Smooth muscle cell (in vitro differentiated cells): Measurements from ENCODE around the gene AADACL2. TPM values are rescaled to one million over a fixed set of nuclear protein-coding genes. Genes with fewer than 3 reads are reported as not detected.
"Not testable (repeated sequence)": the region's sequence is repeated elsewhere in the genome, so short reads cannot be mapped to it uniquely, and the experiment has no call there.

Experiments used
- DNase-seq: peaks from one replicate; lab custom pipeline; 2025; ENCODE audit not compliant: unreplicated experiment; lab: John Stamatoyannopoulos, UW
- H2AFZ ChIP-seq: fragments of 200-600 bp; sonication (generic); 2 replicates; pipeline ENCODE4 v1.6.0; 2016; ENCODE audit warnings: antibody characterized with exemption, low read depth, mild to moderate bottlenecking
- H3F3A ChIP-seq: fragments of 200-600 bp; sonication (generic); 2 replicates; pipeline ENCODE4 v1.6.0; 2017; ENCODE audit warnings: antibody characterized with exemption, low read depth
- H3K27ac ChIP-seq: fragments of 200-600 bp; sonication (generic); 2 replicates; pipeline ENCODE4 v1.5.1; 2016; ENCODE audit warnings: low read depth, mild to moderate bottlenecking
- H3K27me3 ChIP-seq: fragments of 200-600 bp; sonication (generic); 2 replicates; pipeline ENCODE4 v1.6.1; 2016; ENCODE audit warnings: low read depth, mild to moderate bottlenecking
- H3K36me3 ChIP-seq: fragments of 200-600 bp; sonication (generic); 2 replicates; pipeline ENCODE4 v1.5.1; 2016; ENCODE audit warnings: low read depth
- H3K4me1 ChIP-seq: fragments of 200-600 bp; sonication (generic); 2 replicates; pipeline ENCODE4 v1.5.1; 2016; ENCODE audit warnings: low read depth
- H3K4me2 ChIP-seq: fragments of 200-600 bp; sonication (generic); 2 replicates; pipeline ENCODE4 v1.6.0; 2016; ENCODE audit warnings: mild to moderate bottlenecking
- H3K4me3 ChIP-seq: fragments of 200-600 bp; sonication (generic); 2 replicates; pipeline ENCODE4 v1.5.1; 2016; ENCODE audit warnings: mild to moderate bottlenecking
- H3K79me2 ChIP-seq: fragments of 200-600 bp; sonication (generic); 2 replicates; pipeline ENCODE4 v1.6.0; 2016; ENCODE audit warnings: low read depth, mild to moderate bottlenecking
- H3K9ac ChIP-seq: fragments of 200-600 bp; sonication (generic); 2 replicates; pipeline ENCODE4 v1.6.0; 2016; ENCODE audit warnings: low read depth
- H3K9me3 ChIP-seq: fragments of 200-600 bp; sonication (generic); replicated peaks from 2 replicates; pipeline ENCODE4 v1.5.1; 2016; ENCODE audit warnings: low read depth
- H4K20me1 ChIP-seq: fragments of 200-600 bp; sonication (generic); 2 replicates; pipeline ENCODE4 v1.6.0; 2016; ENCODE audit warnings: low read depth
- CTCF ChIP-seq: fragments of 200-600 bp; sonication (generic); IDR thresholded peaks from 2 replicates; pipeline ENCODE4 v1.5.1; 2017; ENCODE audit warnings: borderline replicate concordance, mild to moderate bottlenecking, antibody characterized with exemption; ENCODE audit not compliant: insufficient read depth, poor library complexity, severe bottlenecking
- WGBS: methylation state at CpG from one replicate; pipeline ENCODE4 v1.1.7; 2016; ENCODE audit warnings: low lambda C conversion rate; 5-methylcytosine and 5-hydroxymethylcytosine counted together
- polyA plus RNA-seq: library from polyadenylated mRNA; unstranded; fragments of >200 nt; fragmentation: Nextera tagmentation; extraction: Ambion mirVana; gene quantifications from 2 replicates; pipeline ENCODE4 v1.2.1, GENCODE V29; 2016
- total RNA-seq: library from RNA; depleted of rRNA; stranded (reverse); fragments of >200 nt; gene quantifications from 2 replicates; pipeline ENCODE4 v1.2.3, GENCODE V29; 2014

The AADACL2 gene
- total and polyA plus RNA-seq, 2 experiments from 2014 or later = not detected

- no peak for TF ChIP-seq CTCF
- no peak for DNase-seq
- H3K4me2 ChIP-seq = no peak overlapping the region
- H3K79me2 ChIP-seq = no peaks in the 10 kb centered on the region
- H3F3A ChIP-seq = no peaks in the 10 kb centered on the region
- H3K4me1 ChIP-seq = no peaks in the 10 kb centered on the region
- no peaks in the 10 kb centered on the region for H3K27me3 ChIP-seq
- H4K20me1 ChIP-seq = no peaks in the 10 kb centered on the region
- no peak overlapping the region for H2AFZ ChIP-seq
- no peak overlapping the region for H3K27ac ChIP-seq
- 65% methylated on average over 1 of the region's 1 CpG for WGBS
- H3K36me3 ChIP-seq = peaks cover 2% of the 10 kb centered on the region
- H3K4me3 ChIP-seq = no peak overlapping the region
- no peak overlapping the region for H3K9ac ChIP-seq
- H3K9me3 ChIP-seq = no peaks in the 10 kb centered on the region
Observed at GRCh38 chr3:151751161-151751560, 17.4 kb downstream of the AADACL2 start.

- Histone ChIP-seq H3F3A (no peaks in the 10 kb centered on the region), H3K4me1 (no peaks in the 10 kb centered on the region), H3K9me3 (no peaks in the 10 kb centered on the region), H3K4me3 (no peak overlapping the region), H4K20me1 (no peaks in the 10 kb centered on the region), H3K27me3 (no peaks in the 10 kb centered on the region), H3K27ac (no peak overlapping the region), H3K9ac (no peak overlapping the region), H3K4me2 (no peak overlapping the region), H2AFZ (no peak overlapping the region), H3K79me2 (no peaks in the 10 kb centered on the region), H3K36me3 (peaks cover under 1% of the 10 kb centered on the region)
- WGBS = 89% methylated on average over 4 of the region's 4 CpGs
- DNase-seq = no peak
- TF ChIP-seq CTCF = no peak
Observed at GRCh38 chr3:151753846-151754245, 20.1 kb downstream of the AADACL2 start.

- no peak overlapping the region for H3K9ac ChIP-seq
- H3K27ac ChIP-seq = no peak overlapping the region
- WGBS = 100% methylated on average over 1 of the region's 1 CpG
Observed at GRCh38 chr3:151761581-151761980, 27.9 kb downstream of the AADACL2 start.

DNA sequence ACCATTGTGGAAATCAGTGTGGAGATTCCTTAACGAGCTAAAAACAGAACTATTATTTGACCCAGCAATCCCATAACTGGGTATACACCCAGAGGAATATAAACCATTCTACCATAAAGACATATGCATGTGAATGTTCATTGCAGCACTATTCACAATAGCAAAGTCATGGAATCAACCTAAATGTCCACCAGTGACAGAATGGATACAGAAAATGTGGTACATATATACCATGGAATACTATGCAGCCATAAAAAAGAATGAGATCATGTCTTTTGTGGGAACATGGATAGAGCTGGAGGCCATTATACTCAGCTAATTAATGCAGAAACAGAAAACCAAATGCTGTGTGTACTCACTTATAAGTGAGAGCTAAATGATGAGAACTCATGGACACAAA lies 31.0 kb downstream of the AADACL2 start:
- not testable (repeated sequence) for H2AFZ ChIP-seq, H3K9ac ChIP-seq, H3F3A ChIP-seq, H3K27ac ChIP-seq, H3K27me3 ChIP-seq, H3K4me2 ChIP-seq, DNase-seq, H3K79me2 ChIP-seq, H4K20me1 ChIP-seq, H3K36me3 ChIP-seq, H3K4me3 ChIP-seq, H3K4me1 ChIP-seq, H3K9me3 ChIP-seq
- 74% methylated on average over 1 of the region's 1 CpG for WGBS

More at GRCh38 chr3:151761581-151761980, 27.9 kb downstream of the AADACL2 start:
- Histone ChIP-seq H3K79me2 (no peaks in the 10 kb centered on the region), H3K4me2 (no peak overlapping the region), H2AFZ (no peak overlapping the region), H4K20me1 (no peaks in the 10 kb centered on the region), H3K27me3 (no peaks in the 10 kb centered on the region), H3K4me1 (no peaks in the 10 kb centered on the region), H3K36me3 (no peaks in the 10 kb centered on the region), H3K9me3 (no peaks in the 10 kb centered on the region), H3F3A (no peaks in the 10 kb centered on the region), H3K4me3 (no peak overlapping the region)
- DNase-seq = no peak
- TF ChIP-seq CTCF = no peak
